Ishikawa (cell line): ENCODE results near the gene CEP131.

Source experiments
- CEBPB ChIP-seq: IDR thresholded peaks from 2 replicates; pipeline ENCODE4 v1.6.1; 2012
- CREB1 ChIP-seq: IDR thresholded peaks from 2 replicates; pipeline ENCODE4 v1.6.1; 2012; ENCODE audit warnings: low read depth
- EGR1 ChIP-seq: IDR thresholded peaks from 2 replicates; pipeline ENCODE4 v1.6.1; 2012
- EP300 ChIP-seq: IDR thresholded peaks from 2 replicates; pipeline ENCODE4 v1.6.1; 2012; ENCODE audit warnings: borderline replicate concordance
- FOXM1 ChIP-seq: IDR thresholded peaks from 2 replicates; pipeline ENCODE4 v1.6.1; 2012; ENCODE audit warnings: low read depth, borderline replicate concordance
- MAX ChIP-seq: IDR thresholded peaks from 2 replicates; pipeline ENCODE4 v1.6.1; 2012
- NFIC ChIP-seq: IDR thresholded peaks from 2 replicates; pipeline ENCODE4 v1.6.1; 2012
- RAD21 ChIP-seq: IDR thresholded peaks from 2 replicates; pipeline ENCODE4 v1.6.1; 2012; ENCODE audit warnings: low read depth
- REST ChIP-seq: IDR thresholded peaks from 2 replicates; pipeline ENCODE4 v1.6.1; 2012; ENCODE audit warnings: low read depth, mild to moderate bottlenecking
- TAF1 ChIP-seq: IDR thresholded peaks from 2 replicates; pipeline ENCODE4 v1.6.1; 2012; ENCODE audit warnings: low read depth, mild to moderate bottlenecking
- TCF12 ChIP-seq: IDR thresholded peaks from 2 replicates; pipeline ENCODE4 v1.6.1; 2012; ENCODE audit warnings: low read depth
- TEAD4 ChIP-seq: IDR thresholded peaks from 2 replicates; pipeline ENCODE4 v1.6.1; 2012
- USF1 ChIP-seq: IDR thresholded peaks from 2 replicates; pipeline ENCODE4 v1.6.1; 2012
- YY1 ChIP-seq: IDR thresholded peaks from 2 replicates; pipeline ENCODE4 v1.6.1; 2012; ENCODE audit warnings: low read depth
- ZBTB7A ChIP-seq: IDR thresholded peaks from 2 replicates; pipeline ENCODE4 v1.6.1; 2012; ENCODE audit warnings: low read depth

The CEP131 gene

GRCh38 chr17:81195941-81196495, 26.7 kb downstream of the CEP131 start:
- no peak for TF ChIP-seq TCF12
- TF ChIP-seq FOXM1 = no peak
- no peak for TF ChIP-seq USF1
- TF ChIP-seq ZBTB7A = no peak
- no peak for TF ChIP-seq NFIC
- no peak for TF ChIP-seq RAD21
- no peak for TF ChIP-seq MAX
- TF ChIP-seq EGR1 = no peak
- TF ChIP-seq EP300 = no peak
- no peak for TF ChIP-seq TEAD4

- TF ChIP-seq YY1 (no peak), EGR1 (no peak), TAF1 (no peak), USF1 (no peak), CREB1 (no peak), REST (no peak), EP300 (no peak), FOXM1 (no peak), TEAD4 (no peak), ZBTB7A (no peak), TCF12 (no peak), RAD21 (no peak)
These were observed 27.5 kb downstream of the CEP131 start for GRCh38 chr17:81194941-81195901.

GRCh38 chr17:81194225-81194760, 28.5 kb downstream of the CEP131 start:
- no peak for TF ChIP-seq RAD21
- no peak for TF ChIP-seq CEBPB
- TF ChIP-seq TAF1 = no peak
- TF ChIP-seq EP300 = no peak
- no peak for TF ChIP-seq CREB1
- no peak for TF ChIP-seq REST
- no peak for TF ChIP-seq MAX
- no peak for TF ChIP-seq YY1
- no peak for TF ChIP-seq NFIC

GRCh38 chr17:81193470-81194224, 29.1 kb downstream of the CEP131 start:
- TF ChIP-seq TCF12 (no peak), YY1 (no peak), REST (no peak), FOXM1 (no peak), ZBTB7A (no peak), CREB1 (no peak), MAX (no peak), EGR1 (no peak), USF1 (no peak), EP300 (no peak), NFIC (no peak)
